ENCODE data around the gene ADPRS.

Gene ADPRS

GRCh38 chr1:36087233-36088123 is 1.2 kb upstream of the ADPRS start:
- DNase-seq = no peak

- no peak for DNase-seq
Measured at GRCh38 chr1:36088265-36088576, 471 bp upstream of the ADPRS start.

- no peak for DNase-seq
Measured at GRCh38 chr1:36089393-36090121, 865 bp downstream of the ADPRS start.

GRCh38 chr1:36091141-36091540 is 2.4 kb downstream of the ADPRS start:
- no peak for DNase-seq

- no peak for DNase-seq
Measured at GRCh38 chr1:36091698-36092097, 3.0 kb downstream of the ADPRS start.

GRCh38 chr1:36092166-36092797 is 3.6 kb downstream of the ADPRS start:
- no peak for DNase-seq

GRCh38 chr1:36092798-36093185 is 4.1 kb downstream of the ADPRS start:
- DNase-seq = no peak

GRCh38 chr1:36093226-36093625 is 4.5 kb downstream of the ADPRS start:
- DNase-seq = no peak

- no peak for DNase-seq
Measured at GRCh38 chr1:36093929-36094328, 5.2 kb downstream of the ADPRS start.

GRCh38 chr1:36094621-36095061 is 5.9 kb downstream of the ADPRS start:
- DNase-seq = no peak

- peak in 1 of 2 experiments; percentile 27 for DNase-seq
Measured at GRCh38 chr1:36095760-36096405, 7.2 kb downstream of the ADPRS start.

- peak; percentile 44 to 78 for DNase-seq
Measured at GRCh38 chr1:36096500-36097432, 8.1 kb downstream of the ADPRS start.

GRCh38 chr1:36097693-36098585 is 9.2 kb downstream of the ADPRS start:
- no peak for DNase-seq

GRCh38 chr1:36098650-36099365 is 10.1 kb downstream of the ADPRS start:
- DNase-seq = no peak

GRCh38 chr1:36099681-36100341 is 11.1 kb downstream of the ADPRS start:
- peak; percentile 75 to 95 for DNase-seq

- no peak for DNase-seq
Measured at GRCh38 chr1:36100376-36100775, 11.7 kb downstream of the ADPRS start.

- no peak for DNase-seq
Measured at GRCh38 chr1:36101546-36101945, 12.9 kb downstream of the ADPRS start.

- no peak for DNase-seq
Measured at GRCh38 chr1:36106269-36106668, 17.6 kb downstream of the ADPRS start.

GRCh38 chr1:36107394-36107793 is 18.7 kb downstream of the ADPRS start:
- DNase-seq = no peak

GRCh38 chr1:36108314-36108713 is 19.6 kb downstream of the ADPRS start:
- no peak for DNase-seq

Measured in NCI-H526 (cell line).